K562 treated with DMSO at 1 percent for 24 hours (cell line): ENCODE results near the gene PNN. TPM values are rescaled to one million over a fixed set of nuclear protein-coding genes. Genes with fewer than 3 reads are reported as not detected.

Source experiments
- total RNA-seq: library from RNA; unstranded; fragments of 300-600 nt; gene quantifications from 2 replicates; pipeline ENCODE4 v1.2.3, GENCODE V29; 2022; ENCODE audit warnings: low read depth; ENCODE audit not compliant: insufficient read depth

The PNN gene
- 22.2 and 23.2 TPM in 2 replicates for total RNA-seq

GRCh38 chr14:39174560-39175444 lies at the start of gene PNN:
Gene PNN, plus strand, starts transcription at chr14:39175254. Its CDS starts 26 bp downstream, at chr14:39175280.

Other genes with a start within 250 kb of the PNN start
- 13.9 and 18.7 TPM in 2 replicates for gene SEC23A, start 72.0 kb upstream of the PNN start, total RNA-seq
- 11.3 and 17.3 TPM in 2 replicates for gene GEMIN2, start 60.9 kb upstream of the PNN start, total RNA-seq
- gene TRAPPC6B, start 4.9 kb upstream of the PNN start, total RNA-seq, result 7.9 and 13.3 TPM in 2 replicates
- 5.1 and 6.5 TPM in 2 replicates for gene MIA2, start 58.7 kb downstream of the PNN start, total RNA-seq